VCaP (cell line): ENCODE data around the gene TBATA.
"Not testable (repeated sequence)": the region's sequence is repeated elsewhere in the genome, so short reads cannot be mapped to it uniquely, and the experiment has no call there.

Experiments used
- H3K27ac ChIP-seq: fragments of 450-650 bp; 2 replicates; pipeline ENCODE4 v1.5.1; 2017
- TF ChIP-seq, protein P1 (sequence below): fragments of 450-650 bp; conservative IDR thresholded peaks from 2 replicates; pipeline ENCODE4 v1.5.1; 2017; ENCODE audit warnings: mild to moderate bottlenecking, moderate library complexity

Gene TBATA

DNA sequence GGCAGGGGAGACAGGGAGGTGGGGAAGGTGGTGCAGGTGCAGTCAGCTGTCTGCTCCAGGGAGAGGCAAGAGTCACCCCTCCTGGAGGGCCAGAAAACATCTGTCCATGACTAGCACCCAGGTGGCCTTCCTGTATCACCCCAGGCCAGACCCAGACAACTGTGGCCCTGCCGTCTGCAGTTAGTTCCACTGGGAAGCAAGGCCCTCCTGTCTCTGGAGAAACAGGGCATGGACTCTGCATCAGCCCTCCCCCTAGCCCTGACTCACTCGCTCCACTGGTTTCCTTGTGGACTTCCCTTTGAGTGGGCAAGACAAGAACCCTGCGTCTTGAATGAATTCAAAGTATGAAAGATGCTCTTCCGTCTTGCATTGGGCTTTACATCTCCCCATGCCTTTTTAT, 12.6 kb downstream of the TBATA start:
- H3K27ac ChIP-seq = no peak overlapping the region
- TF ChIP-seq, protein P1, sequence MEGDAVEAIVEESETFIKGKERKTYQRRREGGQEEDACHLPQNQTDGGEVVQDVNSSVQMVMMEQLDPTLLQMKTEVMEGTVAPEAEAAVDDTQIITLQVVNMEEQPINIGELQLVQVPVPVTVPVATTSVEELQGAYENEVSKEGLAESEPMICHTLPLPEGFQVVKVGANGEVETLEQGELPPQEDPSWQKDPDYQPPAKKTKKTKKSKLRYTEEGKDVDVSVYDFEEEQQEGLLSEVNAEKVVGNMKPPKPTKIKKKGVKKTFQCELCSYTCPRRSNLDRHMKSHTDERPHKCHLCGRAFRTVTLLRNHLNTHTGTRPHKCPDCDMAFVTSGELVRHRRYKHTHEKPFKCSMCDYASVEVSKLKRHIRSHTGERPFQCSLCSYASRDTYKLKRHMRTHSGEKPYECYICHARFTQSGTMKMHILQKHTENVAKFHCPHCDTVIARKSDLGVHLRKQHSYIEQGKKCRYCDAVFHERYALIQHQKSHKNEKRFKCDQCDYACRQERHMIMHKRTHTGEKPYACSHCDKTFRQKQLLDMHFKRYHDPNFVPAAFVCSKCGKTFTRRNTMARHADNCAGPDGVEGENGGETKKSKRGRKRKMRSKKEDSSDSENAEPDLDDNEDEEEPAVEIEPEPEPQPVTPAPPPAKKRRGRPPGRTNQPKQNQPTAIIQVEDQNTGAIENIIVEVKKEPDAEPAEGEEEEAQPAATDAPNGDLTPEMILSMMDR = no peak

DNA sequence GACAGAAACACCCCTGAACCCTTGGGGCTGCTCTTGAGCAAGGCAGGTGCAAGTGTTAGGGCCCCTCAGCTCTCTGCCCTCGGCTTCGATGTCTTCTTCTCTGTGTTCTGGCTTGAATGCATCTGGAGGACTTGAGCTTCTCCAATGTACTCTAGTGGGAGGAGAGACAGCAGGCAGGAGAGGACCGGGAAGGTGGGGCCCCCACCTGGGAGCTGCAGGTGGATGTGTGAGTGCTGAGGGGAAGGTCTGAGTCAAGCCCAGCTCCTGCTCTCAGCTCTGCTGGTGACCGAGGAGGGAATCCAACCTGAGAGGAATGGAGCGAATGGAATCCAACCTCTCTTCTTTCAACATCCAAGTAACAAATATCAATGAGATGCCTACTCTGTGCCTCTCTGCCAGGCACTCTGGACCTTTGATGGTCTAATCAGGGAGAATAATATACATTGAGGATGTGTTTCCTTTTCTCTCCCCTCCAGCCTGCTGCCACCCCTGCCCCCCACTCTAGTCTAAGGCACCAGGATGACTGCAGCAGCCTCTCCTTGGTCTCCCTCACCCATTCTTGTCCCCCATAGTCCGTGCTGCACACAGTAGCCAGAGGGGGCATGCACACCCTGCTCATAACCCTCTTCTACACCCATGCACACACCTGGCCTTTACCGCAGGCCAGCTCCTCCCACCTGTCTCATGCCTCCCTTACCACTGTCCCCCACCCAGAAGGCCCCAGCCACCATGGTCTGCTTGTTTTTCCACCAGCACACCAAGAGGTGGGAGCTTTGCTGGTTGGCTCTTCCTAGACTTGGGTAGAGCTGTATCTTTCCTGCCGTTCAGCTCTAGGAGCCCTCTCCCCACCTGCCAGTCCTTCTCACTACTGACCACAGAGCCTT, 13.6 kb downstream of the TBATA start:
- H3K27ac ChIP-seq = no peak overlapping the region
- TF ChIP-seq, protein P1 = no peak

DNA sequence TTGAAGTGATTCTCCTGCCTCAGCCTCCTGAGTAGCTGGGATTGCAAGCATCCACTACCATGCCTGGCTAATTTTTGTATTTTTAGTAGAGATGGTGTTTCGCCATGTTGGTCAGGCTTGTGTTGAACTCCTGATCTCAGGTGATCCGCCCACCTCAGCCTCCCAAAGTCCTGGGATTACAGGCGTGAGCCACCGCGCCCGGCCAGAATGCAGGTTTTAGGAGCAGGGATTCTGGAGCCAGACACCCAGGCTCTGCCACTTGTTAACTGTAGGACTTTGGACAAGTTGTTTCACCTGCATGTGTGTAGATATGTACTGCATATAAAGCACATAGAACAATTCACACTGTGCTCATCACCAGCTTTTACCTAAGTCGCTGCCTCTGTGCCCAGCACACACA, 14.7 kb downstream of the TBATA start:
- not testable (repeated sequence) for H3K27ac ChIP-seq

DNA sequence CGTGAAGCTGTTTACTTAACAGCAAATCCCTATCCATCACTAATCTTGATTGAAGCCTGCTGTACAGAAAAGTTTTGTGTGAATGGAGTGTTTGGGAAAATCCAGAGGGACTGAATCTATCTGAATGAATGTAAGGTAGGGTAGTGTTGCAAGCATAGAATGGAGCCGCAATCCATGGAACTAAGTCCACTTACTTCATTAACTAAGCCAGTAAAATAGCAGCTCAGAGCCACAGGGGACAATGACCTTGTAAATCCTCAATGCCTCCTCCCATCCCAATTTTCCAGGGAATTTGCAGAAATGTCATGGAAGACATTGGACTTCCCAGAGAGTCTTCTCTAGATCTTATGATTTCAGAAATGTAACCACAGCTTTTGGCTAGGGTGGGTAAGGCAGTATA, 15.2 kb downstream of the TBATA start:
- H3K27ac ChIP-seq = no peak overlapping the region
- TF ChIP-seq, protein P1 = no peak

DNA sequence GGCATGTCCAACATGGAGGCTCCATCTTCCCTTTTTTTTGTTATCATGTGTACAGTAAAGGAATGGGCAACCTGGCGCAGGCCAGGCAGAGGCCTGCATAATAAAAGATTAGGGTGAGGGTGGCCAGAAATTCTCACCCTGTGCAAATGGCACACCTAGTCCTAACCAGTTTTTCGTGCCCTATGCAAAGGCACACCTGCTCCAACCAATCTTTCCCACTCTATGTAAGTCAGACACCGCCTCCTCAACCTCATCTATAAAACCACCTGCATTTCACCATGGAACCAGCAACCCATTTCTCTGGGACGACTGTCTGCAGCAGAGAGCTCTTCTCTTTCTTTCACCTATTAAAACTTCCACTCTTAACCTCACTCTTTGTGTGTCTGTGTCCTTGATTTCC, 16.1 kb downstream of the TBATA start:
- H3K27ac ChIP-seq = no peak overlapping the region
- TF ChIP-seq, protein P1 = no peak

DNA sequence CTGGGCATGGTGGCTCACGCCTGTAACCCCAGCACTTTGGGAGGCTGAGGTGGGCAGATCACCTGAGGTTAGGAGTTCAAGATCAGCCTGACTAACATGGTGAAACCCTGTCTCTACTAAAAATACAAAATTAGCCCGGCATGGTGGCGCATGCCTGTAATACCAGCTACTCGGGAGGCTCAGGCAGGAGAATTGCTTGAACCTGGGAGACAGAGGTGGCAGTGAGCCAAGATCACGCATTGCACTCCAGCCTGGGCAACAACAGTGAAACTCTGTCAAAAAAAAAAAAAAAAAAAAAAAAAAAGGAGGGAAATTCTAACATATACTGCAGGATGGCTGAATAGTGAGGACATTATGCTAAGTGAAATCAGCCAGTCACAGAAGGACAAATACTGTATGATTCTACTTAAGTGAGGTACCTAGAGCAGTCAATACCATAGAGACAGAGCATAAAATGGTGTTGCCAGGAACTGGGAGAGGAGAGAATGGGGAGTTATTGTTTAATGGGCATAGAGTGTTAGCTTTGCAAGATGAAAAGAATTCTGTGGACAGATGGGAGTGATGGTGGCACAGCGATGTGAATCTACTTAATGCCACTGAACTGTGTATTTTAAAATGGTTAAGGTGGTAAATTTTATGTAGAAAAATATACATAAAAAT, 17.0 kb downstream of the TBATA start:
- not testable (repeated sequence) for H3K27ac ChIP-seq

DNA sequence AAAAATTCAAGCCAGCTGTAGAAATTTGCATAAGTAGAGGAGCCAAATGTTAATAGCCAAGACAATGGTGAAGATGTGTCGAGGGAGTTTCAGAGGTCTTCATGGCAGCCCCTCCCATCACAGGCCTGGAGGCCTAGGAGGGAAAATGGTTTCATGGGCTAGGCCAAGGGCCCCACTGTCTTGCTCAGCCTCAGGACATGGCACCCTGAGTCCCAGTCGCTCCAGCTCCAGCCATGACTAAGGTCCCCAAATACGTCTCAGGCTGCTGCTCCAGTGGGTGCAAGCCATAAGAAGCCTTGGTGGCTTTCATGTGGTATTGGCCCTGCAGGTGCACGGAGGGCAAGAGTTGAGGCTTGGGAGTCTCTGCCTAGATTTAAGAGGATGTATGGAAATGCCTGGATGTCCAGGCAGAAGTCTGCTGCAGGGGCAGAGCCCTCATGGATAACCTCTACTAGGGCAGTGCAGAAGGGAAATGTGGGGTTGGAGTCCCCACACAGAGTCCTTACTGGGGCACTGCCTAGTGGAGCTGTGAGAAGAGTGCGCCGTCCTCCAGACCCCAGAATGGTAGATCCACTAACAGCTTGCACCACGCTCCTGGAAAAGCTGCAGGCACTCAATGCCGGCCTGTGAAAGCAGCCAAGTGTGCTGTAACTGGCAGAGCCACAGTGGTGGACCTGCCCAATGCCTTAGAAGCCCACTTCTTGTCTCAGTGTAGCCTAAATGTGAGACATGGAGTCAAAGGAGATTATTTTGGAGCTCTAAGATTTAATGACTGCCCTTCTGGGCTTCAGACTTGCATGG, 19.2 kb downstream of the TBATA start:
- TF ChIP-seq, protein P1 = no peak
- H3K27ac ChIP-seq = no peak overlapping the region

DNA sequence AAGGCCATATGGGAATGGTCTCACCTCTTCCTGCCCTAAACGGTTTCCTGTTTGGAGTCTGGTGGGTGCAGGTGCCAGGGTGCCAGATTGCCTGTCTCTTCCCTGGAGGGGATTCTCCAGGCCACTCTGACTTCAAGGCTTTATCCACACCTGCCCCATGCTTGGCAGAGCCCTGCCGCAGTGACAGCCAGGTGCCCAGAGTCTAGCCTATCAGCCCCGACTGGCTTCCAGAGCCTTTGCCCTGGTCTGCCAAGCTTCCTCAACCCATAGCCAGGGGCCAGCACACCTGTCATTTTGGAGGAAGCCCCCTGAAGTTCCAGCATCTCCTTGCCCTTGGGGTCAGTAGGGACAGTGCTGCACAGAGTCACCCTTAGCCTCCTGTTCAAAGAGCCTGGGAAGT, 21.6 kb downstream of the TBATA start:
- TF ChIP-seq, protein P1 = no peak
- no peak overlapping the region for H3K27ac ChIP-seq
